Right lobe of liver (tissue), 4 donors: ENCODE measurements around the gene EMILIN3.

Source experiments
- CTCF ChIP-seq, 4 donors: fragments of 200-600 bp in 3 of 4; fragments of 450-650 bp in 1 of 4; IDR thresholded peaks; one replicate each; pipeline versions ENCODE4 v1.5.1 to v1.8.0; 2016 to 2022; ENCODE audit warnings: antibody characterized with exemption in 4 of 4, mild to moderate bottlenecking in 2 of 4
- POLR2A ChIP-seq: fragments of 450-650 bp; IDR thresholded peaks from one replicate; pipeline ENCODE4 v1.6.1; 2017; ENCODE audit warnings: antibody characterized with exemption, mild to moderate bottlenecking
- donor health status: DM: no; HTN: no; CAD: no.
- donor health status: DM: no; HTN: no; CAD: no.
- donor health status: DM: no; HTN: yes; CAD: no.

GRCh38 chr20:41413169-41413568 is 46.6 kb upstream of the EMILIN3 start:
- no peak for TF ChIP-seq POLR2A
- no peak for TF ChIP-seq CTCF (IDR thresholded peaks at IDR 0.05)
